Activated T-cell treated with anti-CD3 and anti-CD28 coated beads for 1 hour (primary cell): Measurements from ENCODE around the gene HSD17B11.
"Not testable (repeated sequence)": the region's sequence is repeated elsewhere in the genome, so short reads cannot be mapped to it uniquely, and the experiment has no call there.

Source experiments
- DNase-seq: peaks from one replicate; pipeline ENCODE4 v3.0.0-alpha.2; 2020; ENCODE audit warnings: low read depth

Gene HSD17B11

DNA sequence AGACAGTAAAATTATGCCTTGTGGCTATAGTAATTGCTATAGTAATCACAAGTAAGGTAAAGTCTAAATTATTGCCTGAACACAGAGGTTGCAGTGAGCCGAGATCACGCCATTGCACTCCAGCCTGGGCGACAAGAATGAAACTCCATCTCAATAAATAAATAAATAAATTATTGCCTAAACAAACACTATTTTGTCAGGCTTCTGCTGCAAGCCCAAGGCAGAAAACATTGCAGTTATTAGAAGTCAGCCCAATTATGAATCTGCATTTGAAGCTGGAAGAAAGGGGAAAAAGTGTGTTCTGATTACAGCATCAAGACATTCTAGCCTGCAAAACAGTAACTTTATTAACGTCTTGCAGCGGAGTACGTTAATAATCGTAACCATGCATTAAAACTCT lies 85.4 kb downstream of the HSD17B11 start:
- DNase-seq = no peak

DNA sequence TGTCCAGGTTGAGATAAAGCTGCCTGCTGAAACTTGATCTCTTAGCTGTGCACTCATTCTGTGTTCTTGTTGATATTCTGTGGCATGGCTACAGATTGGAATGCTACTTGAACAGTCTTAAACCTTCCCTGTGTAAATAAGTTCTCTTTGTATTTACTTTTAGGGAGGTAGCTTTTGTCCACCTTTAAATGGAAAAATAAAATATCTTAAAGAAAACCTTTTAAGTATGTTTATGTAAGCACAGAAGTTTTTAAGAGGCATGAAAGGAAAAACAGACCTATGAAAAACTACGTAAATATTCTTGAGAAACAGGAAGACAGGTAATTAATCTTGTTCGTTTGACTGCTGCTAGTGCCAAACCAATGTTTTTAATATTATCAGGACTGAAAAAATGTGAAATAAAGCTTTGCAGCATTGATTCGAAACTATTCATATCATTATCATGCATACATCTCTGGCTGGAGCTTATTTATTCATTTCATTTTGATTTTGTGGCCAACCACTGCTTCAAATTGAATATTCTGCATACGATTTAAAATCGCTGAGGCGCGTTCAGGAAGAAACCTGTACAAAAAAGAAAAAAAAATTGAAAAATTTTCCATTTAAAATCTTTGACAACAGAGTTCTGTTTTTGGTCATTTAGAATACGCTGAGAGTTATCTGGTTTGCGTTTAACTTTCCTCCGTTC lies 86.1 kb downstream of the HSD17B11 start:
- no peak for DNase-seq

DNA sequence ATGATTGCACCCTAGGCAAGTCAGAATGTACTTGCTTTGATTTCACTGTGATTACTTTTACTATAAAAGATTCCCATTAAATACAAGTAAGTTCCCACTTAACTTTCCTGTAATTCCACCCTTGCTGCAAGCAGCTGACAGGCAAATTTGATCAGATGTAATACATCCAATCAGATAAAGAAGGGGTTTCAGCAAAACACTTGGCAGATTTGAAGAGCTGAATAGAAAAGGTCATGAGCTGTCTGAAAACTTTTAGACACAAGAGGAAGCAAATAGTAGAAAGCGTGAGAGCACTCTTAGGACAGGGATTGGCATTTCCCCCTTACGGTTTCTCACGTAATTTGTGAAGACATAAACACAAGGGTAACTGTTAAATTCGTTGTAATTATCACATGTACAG lies 91.1 kb downstream of the HSD17B11 start:
- no peak for DNase-seq

DNA sequence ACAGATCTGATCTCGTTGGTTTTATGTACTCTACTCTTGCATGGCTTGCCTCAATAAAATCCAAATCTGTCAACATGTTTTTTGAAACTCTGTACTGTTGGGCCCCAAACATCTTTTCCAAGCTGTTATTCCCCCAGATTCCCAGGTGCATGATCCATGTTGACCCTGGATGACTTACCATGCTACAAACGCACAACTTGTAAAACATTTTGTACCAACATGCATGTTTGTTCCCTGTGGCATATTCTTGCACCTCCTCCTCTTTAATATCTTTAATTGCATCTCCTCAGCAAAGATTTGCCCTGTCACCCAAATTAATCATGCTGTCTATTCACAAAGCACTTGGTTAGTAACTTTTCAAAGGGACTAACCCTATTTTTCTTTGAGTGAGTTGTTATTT lies 92.6 kb downstream of the HSD17B11 start:
- no peak for DNase-seq

DNA sequence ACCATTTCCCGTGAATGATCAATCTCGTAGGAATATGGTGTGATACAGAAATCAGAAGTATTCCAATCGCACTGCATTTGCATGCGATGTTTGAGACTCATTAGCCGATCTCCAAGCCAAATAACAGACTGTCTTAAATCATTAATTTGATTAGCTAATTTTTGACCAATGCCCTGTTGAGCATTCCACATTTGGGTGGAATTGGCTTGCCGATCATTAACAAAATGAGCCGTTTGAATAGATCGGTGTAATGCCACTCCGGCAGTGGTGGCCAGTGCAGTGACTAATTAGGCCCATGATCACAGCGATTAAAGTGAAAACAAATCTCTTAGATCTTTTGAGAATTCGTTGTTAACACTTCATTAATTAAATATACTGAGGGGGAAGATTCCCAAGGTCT lies 96.1 kb downstream of the HSD17B11 start:
- not testable (repeated sequence) for DNase-seq

DNA sequence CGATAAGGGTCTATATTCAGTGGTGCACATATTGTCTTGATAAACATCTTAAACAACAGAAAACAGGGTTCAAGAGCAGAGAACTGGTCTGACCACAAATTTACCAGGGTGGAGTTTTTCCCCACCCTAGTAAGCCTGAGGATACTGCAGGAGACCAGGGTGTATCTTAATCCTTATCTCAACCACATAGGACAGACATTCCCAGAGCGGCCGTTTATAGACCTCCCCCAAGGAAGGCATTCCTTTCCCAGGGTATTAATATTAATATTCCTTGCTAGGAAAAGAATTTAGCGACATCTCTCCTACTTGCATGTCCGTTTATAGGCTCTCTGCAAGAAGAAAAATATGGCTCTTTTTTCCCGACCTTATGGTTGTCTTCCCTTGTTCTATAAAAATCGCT lies 97.1 kb downstream of the HSD17B11 start:
- not testable (repeated sequence) for DNase-seq

DNA sequence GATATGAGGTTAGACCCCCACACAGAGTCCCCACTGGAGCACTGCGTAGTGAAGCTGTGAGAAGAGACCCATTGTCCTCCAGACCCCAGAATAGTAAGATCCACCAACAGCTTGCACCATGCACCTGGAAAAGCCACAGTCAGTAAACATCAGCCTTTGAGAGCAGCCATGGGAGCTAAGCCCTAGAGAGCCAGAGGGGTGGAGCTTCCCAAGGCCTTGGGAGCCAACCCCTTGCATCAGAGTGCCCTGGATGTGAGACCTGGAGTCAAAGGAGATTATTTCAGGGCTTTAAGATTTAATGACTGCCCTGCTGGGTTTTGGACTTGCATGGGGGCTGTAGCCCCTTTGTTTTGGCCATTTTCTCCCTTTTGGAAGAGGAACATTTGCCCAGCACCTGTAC lies 104.0 kb downstream of the HSD17B11 start:
- DNase-seq = no peak
